ENCODE results near the gene CKS2.

DNA sequence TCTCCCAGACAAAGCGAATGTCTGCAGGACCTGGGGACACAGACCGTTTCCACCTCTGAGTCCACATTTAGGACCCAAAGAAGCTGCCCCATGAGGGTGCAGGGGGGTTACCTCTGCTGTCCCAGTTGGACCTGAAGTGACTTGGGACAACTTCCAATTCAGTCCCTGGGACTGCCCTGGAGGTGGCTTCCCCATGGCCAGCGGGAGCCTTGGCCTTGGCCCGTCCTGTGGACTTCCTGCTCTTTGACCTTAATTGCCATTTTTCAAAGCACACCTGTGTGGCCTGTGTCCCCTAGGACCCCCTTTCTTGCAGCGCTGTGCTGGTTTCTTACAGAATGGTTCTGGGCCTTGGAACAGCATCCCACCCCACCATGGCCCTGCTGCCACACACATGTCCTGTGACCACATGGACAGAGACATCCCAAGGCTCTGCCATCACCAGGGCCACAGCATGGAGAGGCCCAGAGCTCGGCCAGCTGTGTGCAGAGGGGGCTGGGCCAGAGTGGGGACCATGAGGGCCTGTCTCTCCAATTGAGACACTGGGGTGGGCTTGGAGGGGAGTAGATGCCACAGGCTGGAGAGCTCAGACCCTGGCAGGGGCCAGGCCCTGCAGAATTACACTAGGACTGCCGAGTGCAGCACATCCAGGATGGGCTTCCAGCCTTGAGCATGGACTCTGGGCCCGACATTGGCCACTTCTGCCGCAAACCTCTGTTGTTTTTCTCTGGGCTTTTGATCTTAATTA is 53.1 kb downstream of the CKS2 start:
- TF ChIP-seq, protein P1, sequence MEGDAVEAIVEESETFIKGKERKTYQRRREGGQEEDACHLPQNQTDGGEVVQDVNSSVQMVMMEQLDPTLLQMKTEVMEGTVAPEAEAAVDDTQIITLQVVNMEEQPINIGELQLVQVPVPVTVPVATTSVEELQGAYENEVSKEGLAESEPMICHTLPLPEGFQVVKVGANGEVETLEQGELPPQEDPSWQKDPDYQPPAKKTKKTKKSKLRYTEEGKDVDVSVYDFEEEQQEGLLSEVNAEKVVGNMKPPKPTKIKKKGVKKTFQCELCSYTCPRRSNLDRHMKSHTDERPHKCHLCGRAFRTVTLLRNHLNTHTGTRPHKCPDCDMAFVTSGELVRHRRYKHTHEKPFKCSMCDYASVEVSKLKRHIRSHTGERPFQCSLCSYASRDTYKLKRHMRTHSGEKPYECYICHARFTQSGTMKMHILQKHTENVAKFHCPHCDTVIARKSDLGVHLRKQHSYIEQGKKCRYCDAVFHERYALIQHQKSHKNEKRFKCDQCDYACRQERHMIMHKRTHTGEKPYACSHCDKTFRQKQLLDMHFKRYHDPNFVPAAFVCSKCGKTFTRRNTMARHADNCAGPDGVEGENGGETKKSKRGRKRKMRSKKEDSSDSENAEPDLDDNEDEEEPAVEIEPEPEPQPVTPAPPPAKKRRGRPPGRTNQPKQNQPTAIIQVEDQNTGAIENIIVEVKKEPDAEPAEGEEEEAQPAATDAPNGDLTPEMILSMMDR (IDR thresholded peaks at IDR 0.05), result no peak
- TF ChIP-seq SIN3A (IDR thresholded peaks at IDR 0.05; ENCODE audit: borderline replicate concordance, insufficient read depth, low read depth, low read length) (no peak), TCF7L2 (IDR thresholded peaks at IDR 0.05; ENCODE audit: low read depth, low read length) (no peak), POLR2AphosphoS5 (IDR thresholded peaks at IDR 0.05; ENCODE audit: low read depth, low read length) (no peak)
- TF ChIP-seq, protein P2, sequence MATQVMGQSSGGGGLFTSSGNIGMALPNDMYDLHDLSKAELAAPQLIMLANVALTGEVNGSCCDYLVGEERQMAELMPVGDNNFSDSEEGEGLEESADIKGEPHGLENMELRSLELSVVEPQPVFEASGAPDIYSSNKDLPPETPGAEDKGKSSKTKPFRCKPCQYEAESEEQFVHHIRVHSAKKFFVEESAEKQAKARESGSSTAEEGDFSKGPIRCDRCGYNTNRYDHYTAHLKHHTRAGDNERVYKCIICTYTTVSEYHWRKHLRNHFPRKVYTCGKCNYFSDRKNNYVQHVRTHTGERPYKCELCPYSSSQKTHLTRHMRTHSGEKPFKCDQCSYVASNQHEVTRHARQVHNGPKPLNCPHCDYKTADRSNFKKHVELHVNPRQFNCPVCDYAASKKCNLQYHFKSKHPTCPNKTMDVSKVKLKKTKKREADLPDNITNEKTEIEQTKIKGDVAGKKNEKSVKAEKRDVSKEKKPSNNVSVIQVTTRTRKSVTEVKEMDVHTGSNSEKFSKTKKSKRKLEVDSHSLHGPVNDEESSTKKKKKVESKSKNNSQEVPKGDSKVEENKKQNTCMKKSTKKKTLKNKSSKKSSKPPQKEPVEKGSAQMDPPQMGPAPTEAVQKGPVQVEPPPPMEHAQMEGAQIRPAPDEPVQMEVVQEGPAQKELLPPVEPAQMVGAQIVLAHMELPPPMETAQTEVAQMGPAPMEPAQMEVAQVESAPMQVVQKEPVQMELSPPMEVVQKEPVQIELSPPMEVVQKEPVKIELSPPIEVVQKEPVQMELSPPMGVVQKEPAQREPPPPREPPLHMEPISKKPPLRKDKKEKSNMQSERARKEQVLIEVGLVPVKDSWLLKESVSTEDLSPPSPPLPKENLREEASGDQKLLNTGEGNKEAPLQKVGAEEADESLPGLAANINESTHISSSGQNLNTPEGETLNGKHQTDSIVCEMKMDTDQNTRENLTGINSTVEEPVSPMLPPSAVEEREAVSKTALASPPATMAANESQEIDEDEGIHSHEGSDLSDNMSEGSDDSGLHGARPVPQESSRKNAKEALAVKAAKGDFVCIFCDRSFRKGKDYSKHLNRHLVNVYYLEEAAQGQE (IDR thresholded peaks at IDR 0.05; ENCODE audit: insufficient read depth in 1 of 2, low read depth in 2 of 2, low read length in 1 of 2), result no peak
